CD4-positive, alpha-beta T cell treated with Interferon gamma for 1 hour (primary cell): ENCODE measurements around the gene SSX2IP.
"Not testable (repeated sequence)": the region's sequence is repeated elsewhere in the genome, so short reads cannot be mapped to it uniquely, and the experiment has no call there.

Experiments
- DNase-seq: peaks from one replicate; pipeline ENCODE4 v3.0.0-alpha.2; 2020

The SSX2IP gene

DNA sequence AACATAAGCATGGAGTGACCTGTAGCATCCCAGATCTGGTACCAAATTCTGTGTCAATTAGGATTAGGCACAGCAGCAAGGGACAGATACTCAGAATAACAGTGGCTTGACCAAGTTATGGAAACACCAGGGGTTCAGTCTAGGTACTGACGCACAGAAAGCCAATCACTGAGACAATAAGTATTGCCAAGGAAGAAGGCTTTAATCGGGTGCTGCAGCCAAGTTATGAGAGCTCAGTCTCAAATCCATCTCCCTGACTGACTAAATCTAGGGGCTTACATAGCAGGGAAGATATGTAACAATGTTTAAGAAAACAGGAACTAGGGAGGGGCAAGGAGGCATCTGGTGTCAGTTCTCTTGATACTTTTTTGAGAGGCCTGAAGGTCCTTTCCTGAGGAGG is 76.4 kb downstream of the SSX2IP start:
- DNase-seq = no peak

GRCh38 chr1:84613026-84613425 is 77.2 kb downstream of the SSX2IP start:
- no peak for DNase-seq

GRCh38 chr1:84611796-84612195 is 78.5 kb downstream of the SSX2IP start:
- no peak for DNase-seq

DNA sequence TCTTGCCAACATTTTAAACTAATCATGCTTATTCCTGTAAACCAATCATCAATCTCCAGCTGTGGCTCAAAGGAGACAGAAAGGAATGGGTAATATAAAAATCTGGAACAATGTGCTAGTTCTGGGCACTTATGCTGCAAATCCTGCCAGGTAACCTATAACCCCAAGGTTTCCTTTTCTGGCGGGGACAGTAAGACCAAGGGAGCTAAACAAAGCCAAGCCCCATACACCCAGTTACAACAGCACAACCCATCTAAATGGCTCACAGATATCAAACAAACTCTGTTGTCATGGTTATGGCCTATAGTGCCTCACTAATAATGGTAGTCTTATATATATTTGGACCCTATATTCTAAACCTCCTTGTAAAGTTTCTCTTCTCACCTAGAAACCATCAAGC is 79.2 kb downstream of the SSX2IP start:
- no peak for DNase-seq

DNA sequence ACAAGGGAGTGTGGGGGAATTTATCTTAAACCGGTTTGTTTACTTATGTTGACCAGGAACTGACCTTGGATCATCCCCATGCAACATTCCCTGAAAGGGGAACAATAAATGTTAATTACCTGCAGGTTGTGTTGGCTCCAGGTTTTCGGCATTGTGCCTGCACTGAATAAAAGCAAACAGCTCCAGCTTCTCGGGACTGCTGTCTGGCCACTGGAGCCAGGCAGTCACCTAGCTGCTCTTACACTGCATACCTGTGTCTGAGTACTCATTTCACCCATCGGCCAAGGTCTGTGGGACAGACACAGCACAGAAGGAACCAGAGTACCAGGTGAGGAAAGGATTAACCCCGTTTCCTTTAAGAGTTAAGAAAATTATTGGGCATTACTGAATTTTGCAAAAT is 83.3 kb downstream of the SSX2IP start:
- DNase-seq = no peak

DNA sequence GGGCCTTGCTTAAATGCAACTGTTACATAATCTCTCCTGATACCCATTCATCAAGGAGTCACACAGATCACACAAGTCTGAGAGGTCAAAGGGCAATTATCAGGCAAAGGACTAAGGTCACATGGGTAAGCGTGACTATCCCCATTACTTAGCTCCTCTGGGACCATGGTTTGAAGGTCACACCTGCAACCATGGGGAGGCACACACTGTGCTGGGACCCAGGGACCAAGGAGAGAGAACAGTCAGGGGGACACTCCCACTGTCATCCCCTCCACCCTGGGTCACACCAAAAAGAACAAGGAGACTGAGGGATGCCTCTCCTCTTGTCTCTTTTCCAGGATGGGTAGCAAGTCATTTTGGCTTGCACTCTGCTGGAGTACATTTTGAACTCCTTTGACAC is 85.1 kb downstream of the SSX2IP start:
- no peak for DNase-seq

GRCh38 chr1:84603941-84604830 is 86.1 kb downstream of the SSX2IP start:
- no peak for DNase-seq

GRCh38 chr1:84603223-84603622 is 87.0 kb downstream of the SSX2IP start:
- no peak for DNase-seq

DNA sequence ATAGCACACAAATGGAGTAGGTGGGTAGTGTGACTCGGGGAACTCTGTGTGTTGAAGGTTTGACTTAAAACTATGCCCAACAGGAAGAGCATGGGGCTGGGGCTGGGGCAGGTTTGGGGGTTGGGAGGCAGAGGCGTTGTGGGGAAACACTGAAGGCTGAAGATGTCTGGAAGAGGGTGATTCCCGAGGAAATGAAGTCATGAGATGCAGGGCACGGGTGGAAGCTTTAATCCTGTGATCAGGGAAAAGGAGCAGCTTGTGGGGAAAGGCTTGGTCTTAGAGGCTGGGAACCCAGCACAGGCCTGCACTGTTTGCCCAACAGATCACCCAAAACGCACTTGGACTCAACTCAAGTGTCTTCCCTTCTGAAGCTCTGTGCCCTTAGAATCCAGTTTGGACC is 89.5 kb downstream of the SSX2IP start:
- DNase-seq = no peak

DNA sequence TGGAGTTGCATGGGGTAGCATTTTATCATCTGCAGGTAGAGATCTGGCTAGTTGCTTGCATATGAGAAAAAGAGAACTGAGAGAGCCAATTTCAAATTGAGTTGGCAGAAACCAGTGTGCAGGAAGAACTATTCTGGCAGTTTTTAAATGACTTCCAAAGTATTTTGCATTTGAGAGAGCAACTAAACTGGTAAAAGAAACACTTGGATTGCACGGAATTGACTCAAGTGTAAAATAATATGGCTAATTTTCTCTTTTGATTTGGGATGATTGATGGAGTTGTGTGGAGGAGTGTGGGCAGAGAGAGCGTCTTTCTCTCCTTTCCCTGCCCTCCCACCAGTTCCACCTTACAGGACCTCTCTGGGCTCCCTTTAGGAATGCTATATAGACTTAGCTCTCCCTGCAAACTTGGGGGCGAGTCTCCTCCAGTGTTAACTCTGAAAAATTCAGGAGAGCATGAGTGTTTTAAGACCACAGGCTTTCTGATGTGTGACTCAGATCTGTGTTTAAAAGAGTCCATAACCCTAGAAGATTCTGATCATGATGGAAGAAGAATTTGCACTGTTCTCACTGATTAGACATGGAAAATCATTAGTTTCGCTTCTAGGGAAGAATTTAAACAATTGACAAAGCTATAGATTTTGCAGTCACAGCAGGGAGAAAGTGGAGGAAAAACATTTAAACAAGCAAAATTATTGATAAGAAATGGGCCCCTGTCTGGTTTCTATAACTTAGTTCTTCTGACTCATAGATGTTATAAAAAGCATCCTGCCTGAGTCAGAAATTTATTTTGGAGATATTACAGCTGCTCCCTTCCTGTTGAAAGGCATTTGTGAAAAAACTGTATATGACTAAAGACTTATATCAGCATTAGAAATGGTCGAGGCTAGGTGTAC is 91.2 kb downstream of the SSX2IP start:
- DNase-seq = no peak

- no peak for DNase-seq
Observed at GRCh38 chr1:84598418-84598817, 91.8 kb downstream of the SSX2IP start.

GRCh38 chr1:84597011-84597410 is 93.2 kb downstream of the SSX2IP start:
- no peak for DNase-seq

DNA sequence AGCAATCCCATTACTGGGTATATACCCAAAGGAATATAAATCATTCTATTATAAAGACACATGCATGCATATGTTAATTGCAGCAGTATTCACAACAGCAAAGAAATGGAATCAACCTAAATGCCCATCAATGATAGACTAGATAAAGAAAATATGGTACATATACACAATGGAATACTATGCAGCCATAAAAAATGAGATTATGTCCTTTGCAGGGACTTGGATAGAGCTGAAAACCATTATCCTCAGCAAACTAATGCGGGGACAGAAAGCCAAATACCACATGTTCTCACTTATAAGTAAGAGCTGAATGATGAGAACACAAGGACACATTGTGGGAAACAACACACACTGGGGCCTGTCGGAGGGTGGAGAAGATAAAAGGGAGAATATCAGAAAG is 95.3 kb downstream of the SSX2IP start:
- DNase-seq = not testable (repeated sequence)
